Limb (tissue), 2 donors: Measurements from ENCODE around the gene RAD51B.
A peak's percentile ranks its signal among the peaks of the same experiment; 100 is the strongest.
"Not testable (repeated sequence)": the region's sequence is repeated elsewhere in the genome, so short reads cannot be mapped to it uniquely, and the experiment has no call there.

Experiments
- DNase-seq, 2 donors: peaks; one replicate each; pipeline ENCODE4 v3.0.0-alpha.2; 2016; ENCODE audit errors: extremely low spot score in 2 of 2

RAD51B gene

GRCh38 chr14:68246786-68247105 lies 427.2 kb downstream of the RAD51B start:
- DNase-seq, result no peak

GRCh38 chr14:68247274-68247673 lies 427.7 kb downstream of the RAD51B start:
- DNase-seq, result no peak

- DNase-seq, result no peak
Observed at GRCh38 chr14:68247676-68248268, 428.2 kb downstream of the RAD51B start.

- peak; percentile 56 to 89 for DNase-seq
Observed at GRCh38 chr14:68248481-68249255, 429.1 kb downstream of the RAD51B start.

- DNase-seq, result peak in 1 of 2 donors; percentile 63
Observed at GRCh38 chr14:68249661-68250451, 430.3 kb downstream of the RAD51B start.

GRCh38 chr14:68250927-68251768 lies 431.6 kb downstream of the RAD51B start:
- no peak for DNase-seq

GRCh38 chr14:68251769-68252100 lies 432.2 kb downstream of the RAD51B start:
- DNase-seq, result no peak

GRCh38 chr14:68253160-68253780 lies 433.7 kb downstream of the RAD51B start:
- DNase-seq, result no peak

- no peak for DNase-seq
Observed at GRCh38 chr14:68253878-68254528, 434.4 kb downstream of the RAD51B start.

GRCh38 chr14:68254669-68255527 lies 435.3 kb downstream of the RAD51B start:
- DNase-seq, result no peak

- DNase-seq, result no peak
Observed at GRCh38 chr14:68255693-68256178, 436.2 kb downstream of the RAD51B start.

GRCh38 chr14:68257969-68258368 lies 438.4 kb downstream of the RAD51B start:
- DNase-seq, result no peak

- not testable (repeated sequence) for DNase-seq
Observed at GRCh38 chr14:68258995-68259394, 439.4 kb downstream of the RAD51B start.

GRCh38 chr14:68260121-68260520 lies 440.5 kb downstream of the RAD51B start:
- DNase-seq, result no peak

GRCh38 chr14:68261092-68261842 lies 441.7 kb downstream of the RAD51B start:
- no peak for DNase-seq

GRCh38 chr14:68262567-68262966 lies 443.0 kb downstream of the RAD51B start:
- no peak for DNase-seq

GRCh38 chr14:68263563-68264259 lies 444.1 kb downstream of the RAD51B start:
- peak in 1 of 2 donors; percentile 74 for DNase-seq

- DNase-seq, result no peak
Observed at GRCh38 chr14:68264260-68264569, 444.6 kb downstream of the RAD51B start.
